ACHN (cell line): ENCODE results near the gene ADCY2.

Experiments
- DNase-seq: peaks from one replicate; pipeline ENCODE4 v3.0.0-alpha.2; 2015
- in situ Hi-C: cut with HindIII; loops from 2 replicates; pipeline ENCODE4 v1.10.0; 2017; ENCODE audit warnings: low sequenced_read_pairs, low pct_ligation_motif_present, low pct_unique_long_range_greater_than_20kb

ADCY2 gene

GRCh38 chr5:7815892-7816534, 420.1 kb downstream of the ADCY2 start:
- in situ Hi-C loops = no loop called here
- DNase-seq = peak; percentile 77

GRCh38 chr5:7816535-7816901, 420.6 kb downstream of the ADCY2 start:
- in situ Hi-C loops = no loop called here
- no peak for DNase-seq

- DNase-seq = no peak
- in situ Hi-C loops = no loop called here
Measured at GRCh38 chr5:7822449-7822848, 426.5 kb downstream of the ADCY2 start.

- no peak for DNase-seq
- in situ Hi-C loops = no loop called here
Measured at GRCh38 chr5:7823594-7823993, 427.7 kb downstream of the ADCY2 start.

- in situ Hi-C loops = no loop called here
- DNase-seq = no peak
Measured at GRCh38 chr5:7824995-7825394, 429.1 kb downstream of the ADCY2 start.

DNA sequence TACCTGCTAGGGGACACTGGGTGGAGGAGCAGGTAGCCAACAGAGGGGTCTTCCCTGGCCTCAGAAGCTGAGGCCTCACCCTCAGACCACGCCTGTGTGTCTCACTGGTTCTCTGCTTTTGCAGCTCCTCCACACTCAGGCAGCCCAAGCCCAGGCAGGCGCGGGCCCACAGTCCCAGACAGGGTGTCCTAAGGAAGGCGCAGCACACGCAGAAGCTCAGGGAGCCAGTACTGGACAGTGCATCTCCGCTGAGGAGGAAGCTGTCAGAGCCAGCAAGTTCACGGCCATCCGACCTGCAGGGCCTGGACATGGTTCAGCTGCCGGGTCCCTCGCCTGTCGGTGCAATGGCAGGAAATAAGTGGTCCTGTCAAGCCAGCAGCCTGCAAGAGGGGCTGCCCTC, 429.7 kb downstream of the ADCY2 start:
- in situ Hi-C loops = no loop called here
- DNase-seq = no peak

DNA sequence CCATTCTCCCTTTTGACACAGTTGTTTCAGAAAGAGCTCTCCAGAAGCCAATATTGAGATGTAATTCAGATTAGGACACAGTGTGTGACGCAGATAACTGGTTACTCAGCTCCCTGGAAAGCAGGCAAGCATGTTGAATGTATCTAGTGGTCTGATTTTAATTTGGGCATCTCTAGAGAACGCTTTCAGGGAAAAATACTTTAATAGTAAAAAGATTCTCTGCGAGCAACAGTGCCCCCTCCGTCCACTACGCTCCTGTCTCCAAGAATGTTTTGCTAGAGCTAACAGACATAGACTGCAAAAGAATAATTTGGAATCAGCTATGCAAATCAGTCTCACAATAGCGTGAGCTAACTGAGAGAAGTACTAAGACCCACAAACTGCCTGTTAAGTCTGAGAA, 431.7 kb downstream of the ADCY2 start:
- in situ Hi-C loops = no loop called here
- DNase-seq = no peak

GRCh38 chr5:7828269-7828668, 432.3 kb downstream of the ADCY2 start:
- in situ Hi-C loops = no loop called here
- peak; percentile 25 for DNase-seq

DNA sequence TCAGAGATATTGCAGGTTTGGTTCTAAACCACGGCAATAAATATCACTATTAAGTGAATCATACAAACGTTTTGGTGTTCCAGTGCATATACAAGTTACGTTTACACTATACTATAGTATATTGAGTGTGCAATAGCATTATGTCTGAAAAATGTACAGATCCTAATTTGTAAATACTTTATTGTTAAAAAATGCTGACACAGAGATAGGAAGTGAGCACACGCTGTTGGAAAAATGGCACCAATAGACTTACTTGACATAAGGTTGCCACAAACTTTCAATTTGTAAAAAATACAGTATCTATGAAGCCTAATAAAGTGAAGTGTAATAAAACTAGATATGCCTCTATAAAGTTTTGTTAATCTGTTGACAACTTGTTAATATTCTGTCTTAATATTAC, 439.0 kb downstream of the ADCY2 start:
- DNase-seq = no peak
- in situ Hi-C loops = no loop called here

DNA sequence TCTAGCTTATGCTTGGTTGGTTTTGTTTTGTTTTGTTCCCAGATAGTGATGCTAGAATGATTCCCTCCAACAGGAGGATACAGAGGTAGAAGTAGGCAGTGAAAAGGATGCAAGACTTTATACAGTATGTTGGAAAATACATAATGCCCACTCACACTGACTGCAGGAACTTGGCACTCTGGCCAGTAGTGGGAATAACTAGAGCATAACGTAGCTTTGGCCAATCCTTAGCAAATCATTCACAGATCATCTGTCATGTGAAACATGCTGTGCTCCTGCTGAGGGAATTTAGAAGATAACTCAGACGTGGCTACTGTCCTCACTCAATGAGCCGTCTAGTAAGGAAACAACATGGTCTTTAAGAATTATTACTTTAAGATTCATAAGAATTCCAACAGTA, 441.5 kb downstream of the ADCY2 start:
- DNase-seq = peak; percentile 79

GRCh38 chr5:7842531-7842930, 446.6 kb downstream of the ADCY2 start:
- DNase-seq = no peak
- in situ Hi-C loops = no loop called here

More for the DNA sequence above, 441.5 kb downstream of the ADCY2 start:
- in situ Hi-C loops = no loop called here

DNA sequence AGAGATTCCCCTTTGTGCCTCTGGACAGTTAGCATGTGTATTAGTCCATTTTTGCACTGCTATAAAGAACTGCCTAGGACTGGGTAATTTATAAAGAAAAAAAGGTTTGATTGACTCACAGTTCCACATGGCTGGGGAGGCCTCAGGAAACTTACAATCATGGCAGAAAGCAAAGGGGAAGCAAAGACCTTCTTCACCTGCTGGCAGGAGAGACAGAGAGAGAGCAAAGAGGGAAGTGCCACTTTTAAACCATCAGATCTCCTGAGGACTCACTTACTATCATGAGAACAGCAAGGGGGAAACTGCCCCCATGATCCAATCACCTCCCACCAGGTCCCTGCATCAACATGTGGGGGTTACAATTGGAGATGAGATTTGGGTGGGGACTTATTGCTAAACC, 449.0 kb downstream of the ADCY2 start:
- no peak for DNase-seq
- in situ Hi-C loops = no loop called here

DNA sequence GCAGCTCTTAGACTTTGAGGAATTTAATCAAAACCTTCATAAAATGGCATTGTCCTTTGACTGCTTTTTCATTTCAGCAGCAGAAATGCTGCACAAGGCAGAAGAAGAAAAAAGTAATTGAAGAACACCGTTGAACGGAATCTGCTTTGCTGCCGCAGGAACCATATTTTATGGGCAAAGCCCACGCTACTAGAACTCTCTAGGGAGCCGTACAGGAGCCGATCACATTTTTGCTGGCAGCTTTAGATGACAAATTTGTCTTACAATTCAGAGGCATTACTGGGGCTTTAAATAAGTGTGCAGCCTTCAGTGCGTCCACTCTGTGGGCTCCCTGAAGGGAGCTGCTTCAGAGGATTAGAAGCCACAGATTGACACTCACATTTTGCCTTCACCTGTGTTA, 449.6 kb downstream of the ADCY2 start:
- in situ Hi-C loops = no loop called here
- DNase-seq = no peak

- in situ Hi-C loops = no loop called here
- no peak for DNase-seq
Measured at GRCh38 chr5:7846327-7846726, 450.4 kb downstream of the ADCY2 start.

DNA sequence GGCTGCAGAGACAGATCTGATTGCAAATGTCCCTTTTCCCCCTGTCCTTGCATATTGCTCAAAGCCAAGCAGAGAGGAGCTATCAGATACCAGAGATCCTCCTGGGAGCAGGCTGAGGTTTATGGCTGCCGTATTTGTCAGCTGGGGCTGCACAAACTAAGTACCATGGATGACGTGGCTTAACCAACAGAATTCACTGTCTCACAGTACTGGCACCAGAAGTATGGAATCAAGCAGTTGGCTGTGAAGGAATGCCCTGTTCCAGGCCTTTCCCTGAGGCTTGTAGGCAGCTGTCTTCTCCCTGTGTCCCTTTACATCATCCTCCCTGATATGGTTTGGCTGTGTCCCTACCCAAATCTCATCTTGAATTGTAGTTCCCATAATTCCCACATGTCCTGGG, 452.4 kb downstream of the ADCY2 start:
- no peak for DNase-seq
- in situ Hi-C loops = no loop called here

DNA sequence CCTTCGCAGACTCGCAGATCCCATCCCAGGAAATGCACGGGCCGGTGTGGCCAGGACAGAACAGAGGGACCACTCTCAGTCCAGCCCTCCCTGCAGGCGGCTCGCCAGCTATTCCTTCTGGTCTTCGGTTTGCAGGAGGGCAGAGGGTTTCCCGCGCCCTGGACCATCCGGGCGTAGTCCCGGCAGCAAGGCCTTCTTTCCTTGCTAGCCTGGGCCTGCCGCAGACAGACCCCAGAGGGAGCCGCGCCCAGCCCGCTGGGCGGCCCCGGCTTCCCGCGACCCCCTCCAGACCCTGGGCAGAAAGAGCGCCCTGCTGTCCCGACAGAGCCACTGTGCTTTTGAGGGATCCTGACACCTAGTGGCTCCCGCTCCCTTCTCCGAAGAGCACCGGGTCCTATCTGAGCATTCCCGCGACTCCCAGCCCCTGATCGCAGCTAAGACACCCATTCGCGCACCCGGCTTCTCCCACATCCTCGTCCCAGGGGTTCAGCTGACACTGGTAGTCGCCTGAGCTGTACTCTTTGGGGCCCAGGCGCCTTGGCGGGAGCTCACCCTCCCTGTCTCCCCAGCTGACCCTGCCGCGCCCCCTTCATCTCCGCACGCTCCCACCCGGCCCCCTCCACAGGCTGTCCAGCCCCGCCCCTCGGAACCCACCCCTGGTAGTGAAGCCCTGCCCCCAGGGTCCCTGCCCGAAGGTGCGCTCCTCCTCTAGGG, 453.9 kb downstream of the ADCY2 start:
- no peak for DNase-seq

GRCh38 chr5:7850395-7851239, 454.7 kb downstream of the ADCY2 start, which contains the start of gene CFAP90:
TSS of gene CFAP90 (minus strand) at chr5:7851133. CDS start at chr5:7851021, 112 bp downstream.
- DNase-seq = peak; percentile 47
- in situ Hi-C loops = no loop called here

More for the DNA sequence above, 453.9 kb downstream of the ADCY2 start:
- in situ Hi-C loops = no loop called here

DNA sequence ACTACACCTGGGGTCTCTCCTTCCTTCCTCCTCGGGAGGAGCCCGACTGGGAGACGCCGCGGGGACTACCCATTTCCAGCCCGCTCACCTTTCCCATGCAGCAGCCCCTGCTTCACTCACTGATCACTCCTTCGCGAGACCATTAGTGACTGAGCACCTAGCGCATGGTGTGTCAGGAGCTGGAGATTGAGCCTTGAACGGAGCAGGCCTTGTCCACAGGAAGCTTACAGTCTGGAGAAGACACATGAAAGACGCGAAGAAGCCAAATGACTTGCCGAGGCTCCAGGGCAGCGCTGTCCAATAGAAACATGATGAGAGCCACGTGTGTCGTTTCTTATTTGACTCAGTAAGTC, 455.3 kb downstream of the ADCY2 start:
- no peak for DNase-seq
- in situ Hi-C loops = no loop called here

DNA sequence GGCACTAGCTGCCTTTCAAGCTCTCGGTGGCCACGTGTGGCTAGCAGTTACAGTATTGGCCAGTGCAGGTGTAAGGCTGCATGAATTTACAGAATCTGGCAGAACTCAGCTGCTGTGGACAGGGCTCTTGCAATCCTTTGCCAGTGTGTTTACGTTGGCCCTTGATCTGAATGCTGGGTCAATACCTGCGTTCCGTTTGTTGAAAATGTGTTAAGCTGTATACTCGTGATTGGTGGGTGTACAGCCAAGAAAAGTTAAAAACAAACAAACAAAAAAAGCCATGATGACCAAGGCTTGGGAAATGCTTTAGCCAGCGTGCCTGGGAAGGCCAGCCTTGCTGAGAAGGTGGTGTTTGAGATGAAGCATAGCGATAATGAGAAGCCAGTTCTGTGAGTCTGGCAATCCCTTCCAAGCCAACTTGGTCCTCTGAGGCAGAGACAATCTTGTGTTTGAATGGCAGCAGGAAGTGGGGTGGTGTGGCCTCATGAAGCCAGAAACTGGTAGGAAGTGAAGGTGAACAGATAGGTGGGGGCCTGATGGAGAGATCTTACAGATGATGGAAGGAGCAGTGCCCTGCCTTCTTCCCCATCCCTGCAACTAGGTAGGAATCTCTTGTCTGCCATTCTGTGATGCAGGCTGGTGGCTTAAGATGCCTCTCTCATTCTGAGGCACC, 455.8 kb downstream of the ADCY2 start:
- no peak for DNase-seq
- in situ Hi-C loops = no loop called here
